Activated CD8-positive, alpha-beta T cell treated with anti-CD3 and anti-CD28 coated beads for 36 hours (primary cell): ENCODE data around the gene SPINK2. TPM values are rescaled to one million over a fixed set of nuclear protein-coding genes. Genes with fewer than 3 reads are reported as not detected.

ENCODE experiments used
- ATAC-seq: fragments of 200-7000 bp; cut with Tn5 transposase; one replicate; pipeline ENCODE4 v1.10.0; 2021; ENCODE audit warnings: mild to moderate bottlenecking, moderate library complexity
- CTCF ChIA-PET: fragments of 350-600 bp; sonication (Branson Sonifier 250); formaldehyde crosslinking; loops from one replicate; lab custom pipeline; 2021; ENCODE audit warnings: antibody characterized with exemption; lab: Charles Lee
- POLR2A ChIA-PET: fragments of 350-600 bp; sonication (Branson Sonifier 250); formaldehyde crosslinking; loops from one replicate; lab custom pipeline; 2021; ENCODE audit warnings: antibody characterized with exemption; lab: Charles Lee
- DNase-seq: peaks from one replicate; pipeline ENCODE4 v3.0.0-alpha.2; 2020
- H3K27ac Mint-ChIP-seq: one replicate; pipeline ENCODE4 v1.8.0; 2021; ENCODE audit warnings: mild to moderate bottlenecking, mixed read lengths
- H3K27me3 Mint-ChIP-seq: one replicate; pipeline ENCODE4 v1.8.0; 2021; ENCODE audit warnings: mixed read lengths
- H3K36me3 Mint-ChIP-seq: one replicate; pipeline ENCODE4 v1.8.0; 2021; ENCODE audit warnings: low read depth, mixed read lengths
- H3K4me1 Mint-ChIP-seq: one replicate; pipeline ENCODE4 v1.8.0; 2021; ENCODE audit warnings: low read depth, mixed read lengths
- H3K4me3 Mint-ChIP-seq: one replicate; pipeline ENCODE4 v1.8.0; 2021; ENCODE audit warnings: mild to moderate bottlenecking, moderate library complexity, mixed read lengths
- H3K9me3 Mint-ChIP-seq: one replicate; pipeline ENCODE4 v1.8.0; 2021; ENCODE audit warnings: mixed read lengths
- intact Hi-C: fragments of 100-400 bp; cut with micrococcal nuclease; formaldehyde crosslinking; loops from one replicate; pipeline ENCODE4 v1.10.0; 2022
- total RNA-seq, 2 experiments: library from RNA; stranded (reverse); gene quantifications; one replicate each; pipeline ENCODE4 v1.2.3, GENCODE V29; 2021
- TF ChIP-seq, protein P1 (sequence below): fragments of 200-600 bp; IDR thresholded peaks from one replicate; pipeline ENCODE4 v1.8.0; 2022; ENCODE audit warnings: antibody characterized with exemption, mild to moderate bottlenecking

The SPINK2 gene
- total RNA-seq, 2 experiments from 2014 or later = 0.81 TPM; not detected in 1

DNA sequence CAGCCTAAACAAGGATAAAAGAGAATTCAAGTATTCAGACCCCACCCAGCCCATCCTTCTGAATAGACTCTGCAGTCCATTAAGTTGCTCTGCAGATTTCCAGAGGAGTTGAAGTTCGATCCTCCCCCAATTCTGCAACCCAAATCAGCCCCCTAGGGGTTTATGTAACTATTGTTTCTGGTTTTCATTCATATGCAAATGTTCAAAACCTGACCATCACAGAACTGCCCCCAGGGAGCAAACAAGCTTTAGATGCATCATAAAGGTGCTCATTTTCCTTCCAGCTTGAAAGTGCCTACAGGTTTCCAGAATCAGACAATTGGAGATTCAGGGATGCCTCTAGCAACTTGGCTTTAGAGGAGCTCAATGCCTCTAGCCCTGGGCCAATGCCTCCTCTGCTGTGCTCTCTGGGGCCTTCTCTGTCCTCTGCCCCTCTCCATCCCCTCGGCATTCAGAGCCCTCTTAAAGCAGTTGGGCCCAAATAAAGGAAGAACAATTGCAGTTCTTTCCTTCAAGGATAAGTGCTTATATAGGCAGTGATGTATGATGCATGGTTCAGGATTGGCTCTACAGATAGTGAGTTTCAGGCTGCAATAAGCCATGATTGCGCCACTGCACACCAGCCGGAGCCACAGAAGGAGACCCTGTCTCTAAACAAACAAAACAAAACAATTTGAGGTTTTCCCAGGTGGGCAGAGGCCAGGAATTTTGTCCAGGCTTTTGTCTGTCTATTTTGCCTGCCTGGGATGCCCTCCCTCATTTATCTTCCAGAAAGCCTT lies 23.5 kb upstream of the SPINK2 start:
- CTCF ChIA-PET = interaction anchor here (0.8 kb wide), 1 partner anchor 9 kb away, joined by 3 read pairs; no protein-coding TSS in a partner anchor
- H3K4me3 Mint-ChIP-seq = no peak overlapping the region
- intact Hi-C loops = no loop called here
- H3K27me3 Mint-ChIP-seq = no peaks in the 10 kb centered on the region
- DNase-seq (no peak), ATAC-seq (no peak)
- TF ChIP-seq, protein P1, sequence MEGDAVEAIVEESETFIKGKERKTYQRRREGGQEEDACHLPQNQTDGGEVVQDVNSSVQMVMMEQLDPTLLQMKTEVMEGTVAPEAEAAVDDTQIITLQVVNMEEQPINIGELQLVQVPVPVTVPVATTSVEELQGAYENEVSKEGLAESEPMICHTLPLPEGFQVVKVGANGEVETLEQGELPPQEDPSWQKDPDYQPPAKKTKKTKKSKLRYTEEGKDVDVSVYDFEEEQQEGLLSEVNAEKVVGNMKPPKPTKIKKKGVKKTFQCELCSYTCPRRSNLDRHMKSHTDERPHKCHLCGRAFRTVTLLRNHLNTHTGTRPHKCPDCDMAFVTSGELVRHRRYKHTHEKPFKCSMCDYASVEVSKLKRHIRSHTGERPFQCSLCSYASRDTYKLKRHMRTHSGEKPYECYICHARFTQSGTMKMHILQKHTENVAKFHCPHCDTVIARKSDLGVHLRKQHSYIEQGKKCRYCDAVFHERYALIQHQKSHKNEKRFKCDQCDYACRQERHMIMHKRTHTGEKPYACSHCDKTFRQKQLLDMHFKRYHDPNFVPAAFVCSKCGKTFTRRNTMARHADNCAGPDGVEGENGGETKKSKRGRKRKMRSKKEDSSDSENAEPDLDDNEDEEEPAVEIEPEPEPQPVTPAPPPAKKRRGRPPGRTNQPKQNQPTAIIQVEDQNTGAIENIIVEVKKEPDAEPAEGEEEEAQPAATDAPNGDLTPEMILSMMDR = no peak
- H3K36me3 Mint-ChIP-seq = no peaks in the 10 kb centered on the region
- POLR2A ChIA-PET = no interaction called here
- no peak overlapping the region for H3K27ac Mint-ChIP-seq
- H3K4me1 Mint-ChIP-seq = no peaks in the 10 kb centered on the region
- no peaks in the 10 kb centered on the region for H3K9me3 Mint-ChIP-seq

DNA sequence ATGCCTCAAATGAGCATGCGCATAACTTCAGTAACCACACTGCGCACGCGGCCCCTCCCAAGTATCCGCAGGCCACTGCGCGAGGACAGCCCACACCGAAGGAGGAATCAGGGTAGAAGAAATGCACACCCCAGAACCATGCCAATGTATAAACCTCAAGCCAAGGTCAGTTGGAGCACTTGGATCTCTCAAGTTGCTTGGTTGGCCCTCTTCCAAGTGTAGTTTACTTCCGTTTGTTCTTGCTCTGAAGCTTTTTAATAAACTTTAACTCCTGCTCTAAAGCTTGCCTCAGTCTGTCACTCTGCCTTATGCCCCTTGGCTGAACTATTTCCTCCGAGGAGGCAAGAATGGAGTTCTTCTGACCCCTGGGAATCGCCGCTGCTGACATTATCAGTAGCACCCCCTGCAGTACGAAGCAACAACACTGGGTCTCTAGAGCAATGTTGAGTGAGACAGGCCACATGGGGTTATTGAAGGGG lies 22.0 kb upstream of the SPINK2 start:
- no peaks in the 10 kb centered on the region for H3K36me3 Mint-ChIP-seq
- ATAC-seq (no peak), DNase-seq (no peak)
- TF ChIP-seq, protein P1 = no peak
- CTCF ChIA-PET = no interaction called here
- intact Hi-C loops = no loop called here
- no peaks in the 10 kb centered on the region for H3K9me3 Mint-ChIP-seq
- H3K4me1 Mint-ChIP-seq = no peaks in the 10 kb centered on the region
- POLR2A ChIA-PET = no interaction called here
- H3K27me3 Mint-ChIP-seq = no peaks in the 10 kb centered on the region
- H3K4me3 Mint-ChIP-seq = no peak overlapping the region
- H3K27ac Mint-ChIP-seq = no peak overlapping the region

DNA sequence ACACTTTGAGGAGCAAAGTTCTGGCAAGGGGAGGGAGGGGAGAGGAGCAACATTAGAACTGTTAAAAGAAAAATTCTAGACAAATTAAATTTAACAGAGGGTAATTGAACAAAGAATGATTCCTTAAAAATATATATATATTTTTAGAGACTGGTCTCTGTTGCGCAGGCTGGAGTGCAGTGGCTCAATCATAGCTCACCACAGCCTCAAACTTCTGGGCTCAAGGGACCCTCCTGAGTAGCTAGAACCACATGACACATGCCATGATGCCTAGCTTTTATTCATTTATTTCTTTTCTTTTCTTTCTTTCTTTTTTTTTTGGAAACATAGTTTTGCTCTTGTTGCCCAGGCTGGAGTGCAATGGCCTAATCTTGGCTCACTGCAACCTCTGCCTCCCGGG lies 19.1 kb upstream of the SPINK2 start:
- Mint-ChIP-seq H3K36me3 (no peaks in the 10 kb centered on the region), H3K4me1 (peaks cover 4% of the 10 kb centered on the region), H3K4me3 (no peak overlapping the region), H3K9me3 (no peaks in the 10 kb centered on the region), H3K27ac (no peak overlapping the region), H3K27me3 (no peaks in the 10 kb centered on the region)
- ATAC-seq = no peak
- TF ChIP-seq, protein P1 = no peak
- DNase-seq = no peak
- intact Hi-C loops = no loop called here
- ChIA-PET POLR2A (no interaction called here), CTCF (no interaction called here)

DNA sequence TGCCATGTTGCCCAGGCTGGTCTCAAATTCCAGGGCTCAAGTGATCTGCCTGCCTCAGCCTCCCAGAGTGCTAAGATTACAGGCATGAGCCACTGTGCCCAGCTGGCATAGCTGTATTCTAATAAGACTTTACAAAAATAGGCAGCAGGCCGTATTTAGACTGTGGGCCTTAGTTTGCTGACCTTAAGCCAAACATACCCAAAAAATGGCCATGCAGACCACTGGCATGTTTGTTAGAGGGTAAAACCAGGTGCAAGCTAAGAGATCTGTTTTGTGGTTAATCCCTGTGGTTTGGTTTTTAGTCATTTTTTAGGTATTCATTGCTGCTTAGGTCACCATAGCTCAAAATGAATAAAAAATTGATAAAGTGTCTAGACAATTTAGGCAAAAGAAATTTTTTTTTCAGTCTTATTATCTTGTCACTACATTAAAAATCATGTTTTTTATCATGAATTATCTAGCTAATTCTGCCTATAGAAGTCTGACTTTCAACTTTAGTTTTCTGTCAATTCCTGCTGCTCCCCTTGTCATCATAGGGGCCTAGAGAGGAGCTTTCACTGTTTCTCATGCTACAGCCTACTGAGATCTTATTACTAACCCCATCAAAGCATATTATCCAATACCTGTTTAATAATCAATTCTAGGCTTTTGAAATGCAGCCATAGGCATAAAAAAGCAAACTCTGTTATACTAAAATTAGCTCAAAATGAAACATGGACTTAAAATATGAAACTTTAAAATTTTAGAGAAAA lies 7.5 kb upstream of the SPINK2 start:
- Mint-ChIP-seq H3K27ac (no peak overlapping the region), H3K36me3 (peaks cover 1% of the 10 kb centered on the region), H3K27me3 (no peaks in the 10 kb centered on the region), H3K4me1 (peaks cover 13% of the 10 kb centered on the region), H3K4me3 (no peak overlapping the region), H3K9me3 (no peaks in the 10 kb centered on the region)
- ChIA-PET POLR2A (no interaction called here), CTCF (interaction anchor here (0.9 to 2.2 kb wide), 2 partner anchors 16 to 25 kb away, joined by 3 to 8 read pairs; no protein-coding TSS in a partner anchor)
- DNase-seq = no peak
- intact Hi-C loops = no loop called here
- TF ChIP-seq, protein P1 = no peak
- no peak for ATAC-seq
